Ammon's horn (tissue), 1 donor: Measurements from ENCODE around the gene RCSD1.
A peak's percentile ranks its signal among the peaks of the same experiment; 100 is the strongest.

Source experiments
- DNase-seq: peaks from one replicate; pipeline ENCODE4 v3.0.0-alpha.2; 2016; ENCODE audit warnings: low spot score

RCSD1 gene

GRCh38 chr1:167690053-167690452 lies 60.0 kb downstream of the RCSD1 start:
- no peak for DNase-seq

DNA sequence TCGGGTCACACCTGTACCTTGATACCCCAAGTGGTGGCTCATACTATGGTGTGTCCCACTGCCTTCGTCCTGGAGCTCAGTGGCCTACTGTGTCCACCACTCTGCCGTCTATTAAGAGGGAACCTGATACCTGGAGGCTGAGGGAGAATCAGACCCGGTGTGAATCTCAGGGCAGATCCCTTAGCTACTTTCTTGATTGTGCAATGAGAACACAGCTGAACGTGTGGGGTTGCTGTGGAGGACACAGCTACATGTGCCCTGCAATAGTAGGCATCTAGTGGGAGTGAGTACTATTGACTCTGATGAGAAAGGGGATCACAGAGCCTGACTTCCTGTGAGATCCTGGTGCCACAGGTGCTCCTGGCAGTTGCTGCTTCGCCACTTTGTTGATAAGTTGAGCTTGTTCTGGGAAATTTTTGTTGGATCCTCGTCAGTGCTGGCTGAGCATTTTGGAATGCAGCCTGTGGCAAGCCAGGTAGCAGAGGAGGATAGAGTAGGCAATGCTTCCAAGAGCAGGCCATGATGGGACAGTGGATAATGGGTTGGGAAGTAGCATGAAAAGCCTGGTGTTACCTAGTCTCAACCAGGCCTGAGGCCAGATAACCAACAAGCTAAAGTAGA lies 63.5 kb downstream of the RCSD1 start:
- DNase-seq = no peak

DNA sequence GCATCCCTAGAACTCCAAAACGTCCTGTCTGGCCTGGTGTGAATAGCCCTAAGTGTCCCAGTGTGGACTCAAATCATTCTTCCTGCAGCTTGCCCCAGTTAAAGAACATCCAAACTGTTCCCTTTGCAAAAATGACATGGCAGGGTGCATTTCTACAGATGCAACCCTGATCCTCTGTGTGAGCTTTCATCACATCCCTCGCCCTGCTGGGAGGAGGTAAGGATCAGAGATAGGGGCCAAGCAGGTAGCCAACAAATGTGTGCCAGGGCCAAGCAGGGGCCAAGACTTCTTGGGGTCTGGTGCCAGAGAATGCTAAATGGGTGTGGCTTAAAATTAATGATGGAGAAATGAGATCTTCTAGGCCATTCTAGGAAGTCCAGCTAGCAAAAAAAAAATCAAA lies 64.7 kb downstream of the RCSD1 start:
- no peak for DNase-seq

DNA sequence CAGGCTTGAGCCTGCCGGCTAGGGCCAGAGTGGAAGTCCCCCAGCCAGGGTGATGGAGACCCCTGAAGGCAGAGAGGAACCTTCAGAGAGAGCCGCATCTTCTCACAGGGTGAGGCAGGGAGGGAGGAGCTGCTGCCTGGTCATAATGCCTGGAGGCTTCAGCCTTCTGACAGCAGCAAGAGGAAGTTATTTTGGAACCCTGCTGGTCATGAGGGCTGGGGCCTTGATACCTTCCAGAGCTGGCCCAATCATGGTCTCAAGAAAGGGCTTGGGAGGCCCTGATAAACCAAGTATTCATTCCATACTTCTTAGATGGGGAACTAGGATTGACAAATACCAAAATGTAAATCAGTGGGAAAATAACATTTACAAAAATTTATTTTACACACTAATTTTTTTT lies 65.1 kb downstream of the RCSD1 start:
- no peak for DNase-seq

DNA sequence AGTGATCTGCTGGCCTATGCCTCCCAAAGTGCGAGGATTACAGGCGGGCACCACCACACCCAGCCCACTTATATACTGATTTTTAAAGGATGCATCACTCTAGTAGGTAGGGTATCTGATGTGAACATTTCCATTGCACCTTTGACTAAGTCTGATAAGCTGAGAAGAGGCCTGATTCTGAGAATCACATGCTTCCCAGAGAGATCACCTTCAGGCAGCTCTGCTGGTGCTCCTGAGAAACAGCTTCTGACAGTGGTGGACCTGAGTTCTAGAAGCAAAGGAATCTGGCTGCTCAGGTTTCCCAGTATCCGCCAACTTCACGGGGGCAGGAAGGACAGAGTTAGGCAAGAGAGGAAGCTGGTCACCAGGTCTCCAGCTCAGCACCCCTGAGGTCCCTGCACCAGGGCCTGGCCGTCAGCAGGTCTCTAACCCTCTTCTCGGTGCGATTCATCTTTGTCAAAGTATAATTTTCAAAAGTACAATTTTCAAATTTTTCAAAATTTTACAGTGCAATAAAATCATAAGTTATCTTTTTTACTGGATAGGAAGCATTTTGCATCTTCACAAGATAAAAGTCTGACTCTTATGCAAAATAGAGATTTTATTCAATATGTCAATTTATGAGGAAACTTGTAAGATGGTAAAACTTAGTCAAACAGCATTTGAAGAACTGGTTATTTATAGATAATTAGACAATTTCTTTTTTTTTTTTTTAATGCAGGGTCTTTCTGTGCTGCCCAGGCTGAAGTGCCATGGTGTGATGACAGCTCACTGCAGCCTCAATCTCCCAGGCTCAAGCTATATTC lies 65.9 kb downstream of the RCSD1 start:
- no peak for DNase-seq

- peak; percentile 79 for DNase-seq
Observed at GRCh38 chr1:167697667-167698141, 67.7 kb downstream of the RCSD1 start.

DNA sequence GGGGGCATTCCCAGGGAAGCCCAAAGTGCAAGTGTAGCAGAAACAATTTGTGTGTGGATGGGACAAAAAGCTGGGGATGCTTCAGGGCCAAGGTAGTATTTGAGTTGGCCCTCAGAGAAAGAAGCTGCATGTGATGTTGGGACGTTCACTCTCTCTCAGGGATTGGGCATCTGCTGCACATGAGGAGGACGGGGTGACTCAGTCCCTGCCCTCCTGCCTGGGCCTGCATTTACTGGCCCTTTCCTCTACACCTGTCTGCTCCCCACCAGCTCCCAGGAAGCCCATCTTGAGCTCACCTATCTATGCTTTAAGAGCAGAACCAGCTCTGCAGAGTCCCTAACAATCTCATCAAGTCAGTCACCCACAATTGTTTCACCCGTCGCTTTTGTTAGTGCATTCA lies 68.3 kb downstream of the RCSD1 start:
- no peak for DNase-seq

- no peak for DNase-seq
Observed at GRCh38 chr1:167701510-167701909, 71.5 kb downstream of the RCSD1 start.

- no peak for DNase-seq
Observed at GRCh38 chr1:167703557-167703956, 73.5 kb downstream of the RCSD1 start.

DNA sequence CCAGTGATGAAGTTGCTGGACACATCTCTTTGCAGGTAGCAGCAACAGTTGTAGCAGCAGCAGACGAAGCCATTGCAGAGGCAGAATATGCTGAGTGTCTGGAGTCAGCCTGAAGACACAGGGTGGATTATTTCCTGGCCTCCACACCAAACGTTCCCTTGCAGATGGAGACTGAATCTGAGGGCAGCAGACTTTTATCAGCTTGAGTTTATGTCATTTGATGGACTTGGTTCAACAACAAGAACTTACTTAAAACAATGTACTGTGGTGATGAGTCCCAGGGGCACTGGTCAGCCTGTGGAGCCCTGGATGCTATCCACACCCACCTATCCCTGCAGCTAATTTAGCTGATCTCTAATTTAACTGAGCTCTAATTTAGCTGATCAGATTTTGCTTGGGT lies 74.7 kb downstream of the RCSD1 start:
- no peak for DNase-seq

DNA sequence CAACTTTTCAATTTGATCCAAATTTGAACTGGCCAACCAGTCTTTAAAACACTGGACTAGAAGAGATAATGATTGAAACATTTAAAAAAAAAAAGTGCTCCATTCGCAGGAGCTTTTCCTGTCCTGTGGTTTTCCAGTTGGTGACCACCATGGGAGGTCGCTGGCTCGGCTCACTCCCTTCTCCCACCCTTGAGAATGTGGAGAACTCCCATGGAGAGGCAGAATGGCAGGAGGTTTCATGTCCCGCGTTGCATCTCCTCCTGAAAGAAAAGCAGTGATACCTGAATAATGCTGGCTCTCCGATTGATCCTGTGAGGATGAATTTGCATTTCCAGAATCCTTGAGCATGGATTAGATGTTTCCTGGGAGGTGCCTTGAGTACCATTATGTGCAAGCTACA lies 75.2 kb downstream of the RCSD1 start:
- DNase-seq = no peak

DNA sequence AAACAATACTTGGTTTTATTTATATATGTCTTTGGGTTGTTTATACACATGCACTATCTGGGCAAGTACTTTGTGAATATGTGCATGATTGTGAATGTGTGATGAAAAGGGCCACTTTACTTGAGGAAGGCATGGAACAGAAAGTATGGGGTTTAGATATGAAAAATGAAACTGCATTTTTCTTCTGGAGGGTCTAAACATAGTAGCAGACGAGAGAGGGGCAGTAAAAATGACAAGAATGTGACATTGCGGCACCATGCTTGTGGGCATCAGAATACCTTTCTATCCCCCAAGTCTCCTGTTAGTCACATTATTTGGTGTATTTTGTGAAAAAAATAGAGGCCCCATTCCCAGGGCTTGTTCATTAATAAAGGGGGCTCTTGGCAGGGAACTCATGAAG lies 76.3 kb downstream of the RCSD1 start:
- no peak for DNase-seq

DNA sequence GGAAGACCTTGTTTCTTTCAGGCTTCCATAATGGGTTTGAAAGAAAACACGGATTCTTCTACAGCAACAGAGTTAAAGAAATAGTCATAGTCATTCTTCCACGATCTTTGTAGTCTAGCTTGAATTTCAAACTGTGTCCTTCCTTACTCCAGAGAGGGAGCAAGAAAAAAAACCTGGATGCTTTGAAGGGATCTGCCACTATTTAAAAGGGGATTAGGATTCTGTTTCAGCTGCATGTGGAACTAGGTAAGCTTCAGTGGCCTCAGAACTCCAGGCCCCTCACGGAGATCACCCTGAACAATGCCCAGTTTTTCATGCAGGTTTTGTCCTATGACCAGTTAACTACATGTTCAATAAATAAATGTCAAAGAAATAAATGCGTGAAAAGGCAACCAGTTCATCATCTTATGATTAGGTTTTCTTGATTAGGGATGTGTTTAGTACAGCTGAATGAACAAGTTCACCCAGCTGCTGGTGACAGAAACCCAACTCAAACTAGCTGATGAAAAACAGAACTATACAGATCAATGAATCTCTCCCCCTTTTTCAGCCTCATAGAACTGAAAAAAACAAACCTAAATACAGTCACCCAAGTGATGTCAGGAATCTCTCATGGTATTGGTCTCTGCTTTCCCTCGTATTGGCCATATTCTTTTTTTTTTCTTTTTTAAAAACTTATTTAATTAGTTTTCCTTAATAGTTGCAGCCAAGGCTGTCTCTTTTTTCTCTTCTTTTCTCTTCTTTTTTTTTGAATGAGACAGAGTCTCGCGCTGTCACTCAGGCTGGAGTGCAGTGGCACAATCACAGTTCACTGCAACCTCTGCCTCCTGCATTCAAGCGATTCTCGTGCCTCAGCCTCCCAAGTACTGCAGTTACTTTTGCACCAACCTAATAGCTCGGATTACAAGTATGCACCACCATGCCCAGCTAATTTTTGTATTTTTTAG lies 77.2 kb downstream of the RCSD1 start:
- no peak for DNase-seq

DNA sequence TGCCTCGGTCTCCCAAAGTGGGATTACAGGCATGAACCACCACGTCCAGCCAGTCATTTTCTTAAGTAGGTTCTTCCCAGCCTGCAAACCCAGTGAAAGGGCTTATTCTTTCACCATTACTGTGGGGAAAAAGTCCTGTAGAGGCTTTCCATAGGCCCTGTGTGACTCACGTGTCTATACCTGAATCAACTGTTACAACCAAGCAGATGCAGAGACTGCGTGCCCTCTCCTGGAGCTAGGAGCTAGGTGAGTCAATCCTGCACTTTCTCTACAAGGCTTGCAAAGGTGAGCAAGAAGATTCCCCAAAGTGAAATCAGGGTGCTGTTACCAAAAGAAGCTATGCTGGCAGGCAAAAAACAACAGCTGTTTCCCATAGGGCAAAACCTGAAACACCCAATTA lies 77.9 kb downstream of the RCSD1 start:
- DNase-seq = no peak

GRCh38 chr1:167708940-167709389 lies 78.9 kb downstream of the RCSD1 start:
- DNase-seq = no peak

- no peak for DNase-seq
Observed at GRCh38 chr1:167710836-167711235, 80.8 kb downstream of the RCSD1 start.

DNA sequence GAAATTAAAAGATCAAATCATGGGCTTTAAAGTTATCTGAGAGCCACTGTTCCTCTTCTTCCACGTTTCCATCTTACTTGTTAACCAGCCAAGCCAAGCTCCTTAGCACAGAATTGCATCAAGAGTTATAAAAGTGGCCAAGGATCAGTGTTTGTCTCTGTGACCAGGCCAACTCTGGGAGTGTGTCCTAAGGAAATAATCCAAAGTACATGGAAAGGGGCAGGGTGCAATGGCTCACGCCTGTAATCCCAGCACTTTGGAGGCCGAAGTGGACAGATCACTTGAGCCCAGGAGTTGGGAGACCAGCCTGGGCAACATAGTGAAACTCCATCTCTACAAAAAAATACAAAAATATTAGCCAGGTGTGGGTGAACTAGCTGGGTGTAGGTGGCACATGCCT lies 81.8 kb downstream of the RCSD1 start:
- no peak for DNase-seq

- DNase-seq = peak; percentile 10
Observed at GRCh38 chr1:167713330-167714081, 83.5 kb downstream of the RCSD1 start.

GRCh38 chr1:167714098-167714438 lies 84.0 kb downstream of the RCSD1 start:
- DNase-seq = no peak

DNA sequence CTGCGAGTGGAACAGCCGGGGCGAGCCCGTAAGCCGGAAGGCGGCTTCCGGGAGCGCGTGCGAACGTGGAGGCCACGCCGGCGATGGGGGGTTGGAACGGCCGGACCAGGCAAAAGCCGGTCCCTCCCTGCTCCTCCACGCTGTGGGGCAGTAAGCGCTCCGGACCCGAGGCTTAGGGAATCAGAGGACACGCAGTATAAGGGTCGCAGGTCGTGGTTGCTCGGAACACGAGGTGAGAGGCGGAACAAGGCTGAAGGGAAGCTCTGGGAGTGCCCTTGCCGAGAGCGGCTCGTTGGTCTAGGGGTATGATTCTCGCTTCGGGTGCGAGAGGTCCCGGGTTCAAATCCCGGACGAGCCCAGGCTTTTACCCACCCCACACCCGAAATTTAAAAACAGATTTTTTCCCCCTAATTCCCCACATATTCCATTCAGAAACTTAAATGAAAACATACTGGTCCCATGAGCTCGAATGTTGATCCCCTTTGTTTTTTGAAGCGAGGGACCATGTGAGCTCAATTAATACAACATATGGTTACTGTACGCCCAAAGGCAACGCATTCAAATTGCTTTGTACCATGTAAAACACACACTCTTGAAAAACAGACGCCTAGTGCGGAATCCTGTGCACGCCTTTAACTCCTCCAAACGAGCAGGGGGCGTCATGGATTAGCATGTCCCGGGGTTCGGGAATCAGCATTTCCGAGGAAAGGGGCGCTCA lies 84.6 kb downstream of the RCSD1 start:
- peak; percentile 93 for DNase-seq
